ENCODE measurements around the gene MINAR1. TPM values are rescaled to one million over a fixed set of nuclear protein-coding genes. Genes with fewer than 3 reads are reported as not detected.
A peak's percentile ranks its signal among the peaks of the same experiment; 100 is the strongest.

MINAR1 gene
- total RNA-seq, 2 donors from 2014 or later = 3.0 to 4.7 TPM

DNA sequence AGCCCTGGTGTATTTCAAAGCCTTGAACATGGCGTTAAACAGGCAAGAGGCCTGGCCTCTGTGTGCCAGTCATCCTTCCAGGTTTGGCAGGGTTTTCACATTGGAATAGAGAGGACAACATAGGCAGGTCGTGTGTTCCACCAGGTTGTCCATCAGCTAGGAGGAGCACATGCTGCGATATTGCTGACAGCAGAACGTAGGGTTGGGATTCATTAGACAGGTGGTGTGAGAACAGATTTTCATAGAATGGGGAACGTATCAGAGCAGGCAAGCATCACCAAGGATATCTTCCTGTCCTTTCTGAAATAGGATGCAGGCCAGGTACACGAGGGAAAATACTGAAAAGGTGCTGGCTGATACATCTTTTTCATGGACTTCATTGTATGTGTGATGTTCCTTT, 26.4 kb downstream of the MINAR1 start:
- H3K36me3 ChIP-seq (replicated peaks in 1 of 2; ENCODE audit: insufficient read depth in 1 of 2, low read depth in 2 of 2) = no peaks in the 10 kb centered on the region
- no peak for ATAC-seq
- H3K27ac ChIP-seq = no peak overlapping the region
- H3K4me3 ChIP-seq = no peak overlapping the region
- H3K4me1 ChIP-seq = peaks cover 7% of the 10 kb centered on the region
- no peaks in the 10 kb centered on the region for H3K27me3 ChIP-seq
- TF ChIP-seq POLR2A (IDR thresholded peaks at IDR 0.05) = no peak
- TF ChIP-seq, protein P1, sequence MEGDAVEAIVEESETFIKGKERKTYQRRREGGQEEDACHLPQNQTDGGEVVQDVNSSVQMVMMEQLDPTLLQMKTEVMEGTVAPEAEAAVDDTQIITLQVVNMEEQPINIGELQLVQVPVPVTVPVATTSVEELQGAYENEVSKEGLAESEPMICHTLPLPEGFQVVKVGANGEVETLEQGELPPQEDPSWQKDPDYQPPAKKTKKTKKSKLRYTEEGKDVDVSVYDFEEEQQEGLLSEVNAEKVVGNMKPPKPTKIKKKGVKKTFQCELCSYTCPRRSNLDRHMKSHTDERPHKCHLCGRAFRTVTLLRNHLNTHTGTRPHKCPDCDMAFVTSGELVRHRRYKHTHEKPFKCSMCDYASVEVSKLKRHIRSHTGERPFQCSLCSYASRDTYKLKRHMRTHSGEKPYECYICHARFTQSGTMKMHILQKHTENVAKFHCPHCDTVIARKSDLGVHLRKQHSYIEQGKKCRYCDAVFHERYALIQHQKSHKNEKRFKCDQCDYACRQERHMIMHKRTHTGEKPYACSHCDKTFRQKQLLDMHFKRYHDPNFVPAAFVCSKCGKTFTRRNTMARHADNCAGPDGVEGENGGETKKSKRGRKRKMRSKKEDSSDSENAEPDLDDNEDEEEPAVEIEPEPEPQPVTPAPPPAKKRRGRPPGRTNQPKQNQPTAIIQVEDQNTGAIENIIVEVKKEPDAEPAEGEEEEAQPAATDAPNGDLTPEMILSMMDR (IDR thresholded peaks at IDR 0.05) = no peak
- intact Hi-C loops (cut with DNase I) = no loop called here
- 81 to 82% methylated on average over 6 of the region's 6 CpGs for WGBS, 2 donors
- DNase-seq = no peak
- H3K9me3 ChIP-seq = no peaks in the 10 kb centered on the region

DNA sequence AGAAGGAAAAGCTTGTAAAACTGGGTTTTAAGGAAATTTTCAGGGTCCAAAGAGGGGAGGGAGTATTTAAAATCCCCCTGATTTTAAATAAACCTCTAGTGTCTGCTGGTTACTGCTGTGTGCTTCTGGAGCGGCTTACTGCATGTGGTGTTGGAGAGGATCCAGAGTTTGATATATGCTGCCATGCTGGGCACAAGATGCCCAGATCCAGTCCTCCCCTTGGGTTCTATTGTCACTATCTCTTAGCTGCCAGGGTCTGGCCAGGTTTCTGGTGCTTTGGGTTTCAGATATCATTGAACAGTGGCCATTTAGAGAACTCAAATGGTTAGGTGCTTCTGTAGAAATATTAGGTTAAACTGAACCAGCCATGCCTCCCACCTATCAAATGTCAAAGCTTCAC, 27.5 kb downstream of the MINAR1 start:
- Histone ChIP-seq H3K27me3 (no peaks in the 10 kb centered on the region), H3K36me3 (replicated peaks in 1 of 2; ENCODE audit: insufficient read depth in 1 of 2, low read depth in 2 of 2) (no peaks in the 10 kb centered on the region), H3K9me3 (no peaks in the 10 kb centered on the region), H3K4me3 (no peak overlapping the region), H3K27ac (no peak overlapping the region), H3K4me1 (peaks cover 16% of the 10 kb centered on the region)
- WGBS, 2 donors = 92 to 100% methylated on average over 1 of the region's 1 CpG
- DNase-seq = no peak
- ATAC-seq = no peak
- intact Hi-C loops (cut with DNase I) = no loop called here
- TF ChIP-seq, protein P1 (IDR thresholded peaks at IDR 0.05) = no peak
- TF ChIP-seq POLR2A (IDR thresholded peaks at IDR 0.05) = no peak

DNA sequence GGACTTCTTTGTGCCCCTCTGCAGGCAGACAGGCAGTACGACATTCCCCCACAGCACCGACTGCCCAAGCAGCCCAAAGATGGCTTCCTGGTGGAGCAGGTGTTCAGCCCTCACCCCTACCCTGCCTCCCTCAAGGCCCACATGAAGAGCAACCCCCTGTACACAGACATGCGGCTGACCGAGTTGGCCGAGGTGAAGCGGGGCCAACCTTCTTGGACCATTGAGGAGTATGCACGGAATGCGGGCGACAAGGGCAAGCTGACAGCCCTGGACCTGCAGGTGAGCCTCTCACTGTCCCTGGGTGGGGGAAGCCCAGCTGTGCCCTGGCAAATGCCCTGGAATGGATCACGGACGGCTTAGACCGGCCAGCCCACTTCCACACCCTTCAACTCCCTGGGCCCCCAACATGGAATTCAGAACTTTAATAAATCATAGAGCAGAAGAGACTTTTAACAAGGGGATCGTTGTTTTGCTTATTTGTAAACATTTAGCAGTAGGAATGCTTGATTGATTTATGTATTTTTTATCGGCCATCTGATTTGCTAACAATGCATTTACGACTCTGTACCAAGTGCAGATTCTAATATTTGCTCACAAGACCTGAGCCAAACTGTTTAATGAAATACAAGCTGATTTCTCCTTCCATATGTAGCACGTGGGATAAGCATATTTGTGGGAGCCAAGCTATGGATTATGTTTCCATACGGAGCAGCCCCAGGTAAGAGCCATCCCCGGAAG, 31.1 kb downstream of the MINAR1 start:
- Histone ChIP-seq H3K4me1 (peaks cover 23% of the 10 kb centered on the region), H3K4me3 (no peak overlapping the region), H3K27me3 (no peaks in the 10 kb centered on the region), H3K9me3 (no peaks in the 10 kb centered on the region), H3K27ac (peak overlapping the region in 3 of 4 donors; percentile 55 to 76 (median 59)), H3K36me3 (replicated peaks in 1 of 2; ENCODE audit: insufficient read depth in 1 of 2, low read depth in 2 of 2) (no peaks in the 10 kb centered on the region)
- WGBS, 2 donors = 57 to 61% methylated on average over 11 to 18 of the region's 18 CpGs
- ATAC-seq (peak; percentile 90), DNase-seq (peak; percentile 33 to 71 (median 50))
- intact Hi-C loops (cut with DNase I) = no loop called here
- no peak for TF ChIP-seq POLR2A (IDR thresholded peaks at IDR 0.05)
- TF ChIP-seq, protein P1 (IDR thresholded peaks at IDR 0.05) = peak in 3 of 7 experiments; percentile 31 to 40 (median 33)

DNA sequence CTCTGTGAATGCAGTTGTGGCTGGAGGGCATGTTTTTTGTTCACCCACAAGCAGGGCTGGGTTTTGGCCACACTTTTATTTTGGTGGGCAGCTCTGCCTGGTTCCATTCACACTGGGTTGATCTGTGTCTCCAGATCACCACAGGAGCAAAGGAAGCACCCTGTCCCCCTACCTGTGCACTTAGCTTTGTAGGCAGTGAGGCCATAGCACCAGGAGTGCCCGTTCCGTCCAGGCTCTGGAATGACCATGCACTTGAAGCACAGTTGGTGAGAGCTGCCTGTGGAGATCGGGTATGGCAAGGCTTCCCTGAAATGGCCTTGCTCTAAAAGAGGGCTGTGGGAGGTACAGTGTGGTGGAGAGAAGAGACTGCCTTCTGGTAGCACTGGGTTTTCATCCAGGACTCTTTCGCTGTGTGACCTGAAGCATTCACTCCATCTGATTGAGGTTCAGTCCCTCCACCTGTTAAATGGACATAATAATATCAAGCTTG, 31.7 kb downstream of the MINAR1 start:
- no peak for TF ChIP-seq POLR2A (IDR thresholded peaks at IDR 0.05)
- TF ChIP-seq, protein P1 (IDR thresholded peaks at IDR 0.05) = no peak
- Histone ChIP-seq H3K27ac (peak overlapping the region in 3 of 4 donors; percentile 55 to 76 (median 59)), H3K4me3 (no peak overlapping the region), H3K4me1 (peaks cover 23% of the 10 kb centered on the region), H3K9me3 (no peaks in the 10 kb centered on the region), H3K27me3 (no peaks in the 10 kb centered on the region), H3K36me3 (replicated peaks in 1 of 2; ENCODE audit: insufficient read depth in 1 of 2, low read depth in 2 of 2) (no peaks in the 10 kb centered on the region)
- ATAC-seq = no peak
- WGBS, 2 donors = 67 to 77% methylated on average over 3 to 4 of the region's 4 CpGs
- intact Hi-C loops (cut with DNase I) = no loop called here
- DNase-seq = no peak

DNA sequence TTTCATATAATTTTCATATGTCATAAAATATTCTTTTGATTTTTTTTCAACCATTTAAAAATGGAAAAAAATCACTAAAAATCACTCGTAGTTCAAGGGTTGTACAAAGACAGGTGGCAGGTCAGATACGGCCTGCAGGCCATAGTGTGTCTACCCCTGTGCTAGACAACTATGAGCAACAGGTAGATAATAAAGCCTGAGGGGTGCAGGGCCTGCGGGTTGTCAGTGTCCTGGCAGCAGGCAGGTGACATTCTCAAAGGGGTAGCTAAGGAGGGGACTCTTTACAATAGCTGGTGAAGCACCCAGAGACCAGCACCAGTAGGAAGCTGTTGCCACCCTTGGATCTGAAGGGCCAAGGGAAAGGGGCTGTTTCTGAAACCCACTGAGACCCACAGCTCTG, 34.4 kb downstream of the MINAR1 start:
- no peaks in the 10 kb centered on the region for H3K9me3 ChIP-seq
- H3K27ac ChIP-seq = no peak overlapping the region
- no peaks in the 10 kb centered on the region for H3K36me3 ChIP-seq (replicated peaks in 1 of 2; ENCODE audit: insufficient read depth in 1 of 2, low read depth in 2 of 2)
- H3K4me1 ChIP-seq = peaks cover 23% of the 10 kb centered on the region
- intact Hi-C loops (cut with DNase I) = no loop called here
- 88 to 96% methylated on average over 3 of the region's 3 CpGs for WGBS, 2 donors
- TF ChIP-seq, protein P1 (IDR thresholded peaks at IDR 0.05) = no peak
- no peak for TF ChIP-seq POLR2A (IDR thresholded peaks at IDR 0.05)
- no peaks in the 10 kb centered on the region for H3K27me3 ChIP-seq
- ATAC-seq = no peak
- DNase-seq = no peak
- no peak overlapping the region for H3K4me3 ChIP-seq
